ENCODE measurements around the gene ROBO4. TPM values are rescaled to one million over a fixed set of nuclear protein-coding genes. Genes with fewer than 3 reads are reported as not detected.
A peak's percentile ranks its signal among the peaks of the same experiment; 100 is the strongest.

The ROBO4 gene
- total RNA-seq, 2 experiments from 2014 or later, result not detected

GRCh38 chr11:124877910-124878758 lies 19.5 kb downstream of the ROBO4 start:
- ChIA-PET CTCF (interaction anchor here (0.9 to 1.0 kb wide), 3 partner anchors 12 to 140 kb away, joined by 3 to 5 read pairs (median 3); no protein-coding TSS in a partner anchor), POLR2A (interaction anchor here (0.7 kb wide), 1 partner anchor 9 kb away, joined by 3 read pairs; no protein-coding TSS in a partner anchor)
- Mint-ChIP-seq H3K9me3 (ENCODE audit: low read depth) (no peaks in the 10 kb centered on the region), H3K4me1 (peaks cover 16% of the 10 kb centered on the region), H3K36me3 (ENCODE audit: low read depth) (peaks cover 2% of the 10 kb centered on the region), H3K27me3 (peaks cover 11% of the 10 kb centered on the region), H3K27ac (peak overlapping the region; percentile 20), H3K4me3 (peak overlapping the region; percentile 77)
- no peak for ATAC-seq
- intact Hi-C loops (cut with DNase I, micrococcal nuclease), result loop anchor here (2.0 to 10.0 kb wide), 4 partner anchors 43 to 1009 kb away; partner anchors contain the start of genes HYLS1 (in 1 of the 2), MSANTD2 (in 1 of the 2) and VWA5A (in 1 of the 2)
- DNase-seq, result no peak

DNA sequence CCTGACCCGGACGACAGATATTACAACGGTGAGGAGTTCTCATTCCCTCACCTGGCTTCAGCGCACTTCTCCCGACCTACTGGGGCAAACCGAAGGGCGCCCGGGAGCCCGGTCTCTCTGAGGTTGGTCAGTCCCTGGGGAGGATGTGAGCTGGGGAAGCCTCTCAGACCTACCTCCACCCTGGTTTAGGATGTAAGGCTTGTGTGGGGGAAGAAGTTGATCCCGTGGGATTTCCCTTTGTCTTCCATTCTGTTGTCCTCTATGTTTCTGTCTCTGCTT lies 20.1 kb downstream of the ROBO4 start:
- ATAC-seq (no peak), DNase-seq (no peak)
- peak overlapping the region; percentile 58 for H3K27ac Mint-ChIP-seq
- CTCF ChIA-PET, result interaction anchor here (1.0 kb wide), 1 partner anchor 41 kb away, joined by 3 read pairs; no protein-coding TSS in a partner anchor
- H3K4me1 Mint-ChIP-seq, result peaks cover 16% of the 10 kb centered on the region
- H3K9me3 Mint-ChIP-seq (ENCODE audit: low read depth), result no peaks in the 10 kb centered on the region
- peak overlapping the region; percentile 77 for H3K4me3 Mint-ChIP-seq
- peaks cover 17% of the 10 kb centered on the region for H3K27me3 Mint-ChIP-seq
- peaks cover 2% of the 10 kb centered on the region for H3K36me3 Mint-ChIP-seq (ENCODE audit: low read depth)
- intact Hi-C loops (cut with DNase I, micrococcal nuclease), result loop anchor here (2.0 to 10.0 kb wide), 4 partner anchors 43 to 1010 kb away; partner anchors contain the start of genes HYLS1 (in 1 of the 2), MSANTD2 (in 1 of the 2) and VWA5A (in 1 of the 2)
- POLR2A ChIA-PET, result no interaction called here

- Mint-ChIP-seq H3K9me3 (ENCODE audit: low read depth) (no peaks in the 10 kb centered on the region), H3K27me3 (peaks cover 22% of the 10 kb centered on the region), H3K4me3 (peak overlapping the region; percentile 77), H3K4me1 (peaks cover 16% of the 10 kb centered on the region), H3K36me3 (ENCODE audit: low read depth) (peaks cover 2% of the 10 kb centered on the region), H3K27ac (peak overlapping the region; percentile 58)
- ATAC-seq (no peak), DNase-seq (no peak)
- ChIA-PET CTCF (interaction anchor here (0.6 to 1.7 kb wide), 25 partner anchors 11 to 469 kb away, joined by 3 to 19 read pairs (median 4); partner anchors contain the start of genes CCDC15, HEPN1, MSANTD2 and SIAE), POLR2A (interaction anchor here (0.7 to 1.2 kb wide), 4 partner anchors 40 to 255 kb away, joined by 3 to 5 read pairs (median 3); partner anchors contain the start of genes TBRG1 and TMEM218)
- intact Hi-C loops (cut with DNase I, micrococcal nuclease), result loop anchor here (1.0 to 10.0 kb wide), 13 partner anchors 11 to 1010 kb away; partner anchors contain the start of genes CCDC15 (in 2 of the 2), MSANTD2 (in 2 of the 2), ESAM (in 1 of the 2) and HYLS1 (in 1 of the 2)
Observed at GRCh38 chr11:124876818-124877630, 20.6 kb downstream of the ROBO4 start.

- ChIA-PET CTCF (interaction anchor here (0.6 to 1.7 kb wide), 26 partner anchors 10 to 694 kb away, joined by 3 to 19 read pairs (median 4); partner anchors contain the start of genes CCDC15, HEPN1, MSANTD2 and SIAE), POLR2A (interaction anchor here (0.7 to 1.2 kb wide), 5 partner anchors 39 to 254 kb away, joined by 3 to 5 read pairs (median 3); partner anchors contain the start of genes TBRG1 and TMEM218)
- intact Hi-C loops (cut with DNase I, micrococcal nuclease), result loop anchor here (1.0 to 10.0 kb wide), 13 partner anchors 10 to 1011 kb away; partner anchors contain the start of genes CCDC15 (in 2 of the 2), MSANTD2 (in 2 of the 2), ESAM (in 1 of the 2) and HYLS1 (in 1 of the 2)
- DNase-seq (peak; percentile 88), ATAC-seq (peak; percentile 98)
- H3K4me3 Mint-ChIP-seq, result peak overlapping the region; percentile 77
- H3K36me3 Mint-ChIP-seq (ENCODE audit: low read depth), result peaks cover 2% of the 10 kb centered on the region
- no peaks in the 10 kb centered on the region for H3K9me3 Mint-ChIP-seq (ENCODE audit: low read depth)
- peak overlapping the region; percentile 58 for H3K27ac Mint-ChIP-seq
- peaks cover 16% of the 10 kb centered on the region for H3K4me1 Mint-ChIP-seq
- peaks cover 27% of the 10 kb centered on the region for H3K27me3 Mint-ChIP-seq
Observed at GRCh38 chr11:124875943-124876817, 21.5 kb downstream of the ROBO4 start.

DNA sequence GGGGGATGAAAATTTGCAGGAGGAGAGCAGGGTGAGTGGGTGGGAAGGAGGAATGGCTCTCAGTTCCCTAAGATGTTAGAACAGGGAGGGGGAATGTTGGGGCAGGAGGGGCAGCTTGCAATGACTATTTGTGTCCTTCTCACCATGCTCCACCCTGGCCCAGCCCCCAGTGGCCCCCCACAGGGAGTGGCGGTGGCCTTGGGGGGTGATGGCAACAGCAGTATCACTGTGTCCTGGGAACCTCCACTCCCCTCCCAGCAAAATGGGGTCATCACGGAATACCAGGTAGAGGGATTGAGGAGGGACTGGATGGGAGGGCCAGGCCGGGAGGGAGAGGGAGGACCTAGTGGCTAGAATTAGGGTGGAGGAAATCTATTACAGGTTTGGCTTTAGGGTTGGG lies 22.3 kb downstream of the ROBO4 start:
- no peak for DNase-seq
- no peaks in the 10 kb centered on the region for H3K9me3 Mint-ChIP-seq (ENCODE audit: low read depth)
- ChIA-PET POLR2A (no interaction called here), CTCF (interaction anchor here (1.3 to 1.7 kb wide), 5 partner anchors 37 to 206 kb away, joined by 5 to 13 read pairs (median 10); partner anchors contain the start of genes CCDC15 and MSANTD2)
- peaks cover 2% of the 10 kb centered on the region for H3K36me3 Mint-ChIP-seq (ENCODE audit: low read depth)
- H3K27me3 Mint-ChIP-seq, result peaks cover 32% of the 10 kb centered on the region
- no peak overlapping the region for H3K27ac Mint-ChIP-seq
- no peak for ATAC-seq
- H3K4me3 Mint-ChIP-seq, result peak overlapping the region; percentile 77
- H3K4me1 Mint-ChIP-seq, result peaks cover 16% of the 10 kb centered on the region
- intact Hi-C loops (cut with DNase I, micrococcal nuclease), result loop anchor here in 1 of 2 experiments (5.0 to 10.0 kb wide), 2 partner anchors 761 to 1012 kb away; partner anchors contain the start of genes HYLS1 and VWA5A

DNA sequence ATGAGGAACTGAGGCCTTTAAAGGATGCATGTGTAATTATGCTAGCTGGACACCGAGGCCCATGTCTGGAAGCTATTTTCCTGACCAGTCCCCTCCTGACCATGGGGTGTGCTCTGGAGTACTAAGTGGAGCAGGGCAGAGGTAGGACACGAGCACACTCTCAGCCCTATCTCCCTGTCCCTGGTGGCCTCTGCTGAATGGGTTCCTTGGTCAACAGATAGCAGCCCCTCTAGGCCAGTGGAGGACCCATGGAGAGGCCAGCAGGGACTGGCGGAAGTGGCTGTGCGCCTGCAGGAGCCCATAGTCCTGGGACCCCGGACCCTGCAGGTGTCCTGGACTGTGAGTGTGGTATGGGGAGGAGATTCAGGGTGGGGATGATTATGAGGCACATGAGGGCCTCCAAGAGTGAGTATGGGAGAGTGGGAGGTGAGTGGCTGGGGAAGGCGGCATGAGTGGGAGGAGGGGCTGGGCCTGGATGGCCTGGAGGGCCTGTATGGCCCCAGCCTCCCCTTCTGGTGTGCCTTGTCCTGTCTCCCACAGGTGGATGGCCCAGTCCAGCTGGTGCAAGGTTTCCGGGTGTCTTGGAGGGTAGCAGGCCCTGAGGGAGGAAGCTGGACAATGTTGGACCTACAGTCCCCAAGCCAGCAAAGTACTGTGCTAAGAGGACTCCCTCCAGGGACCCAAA lies 23.0 kb downstream of the ROBO4 start:
- no peak for ATAC-seq
- ChIA-PET CTCF (interaction anchor here (1.3 kb wide), 1 partner anchor 205 kb away, joined by 5 read pairs; no protein-coding TSS in a partner anchor), POLR2A (no interaction called here)
- no peaks in the 10 kb centered on the region for H3K9me3 Mint-ChIP-seq (ENCODE audit: low read depth)
- DNase-seq, result no peak
- intact Hi-C loops (cut with DNase I, micrococcal nuclease), result loop anchor here in 1 of 2 experiments (5.0 to 10.0 kb wide), 2 partner anchors 760 to 1013 kb away; partner anchors contain the start of genes HYLS1 and VWA5A
- H3K36me3 Mint-ChIP-seq (ENCODE audit: low read depth), result peaks cover 2% of the 10 kb centered on the region
- no peak overlapping the region for H3K4me3 Mint-ChIP-seq
- H3K4me1 Mint-ChIP-seq, result peaks cover 14% of the 10 kb centered on the region
- no peak overlapping the region for H3K27ac Mint-ChIP-seq
- H3K27me3 Mint-ChIP-seq, result peaks cover 39% of the 10 kb centered on the region

GRCh38 chr11:124873951-124874350 lies 23.7 kb downstream of the ROBO4 start:
- peaks cover 44% of the 10 kb centered on the region for H3K27me3 Mint-ChIP-seq
- CTCF ChIA-PET, result interaction anchor here (1.0 to 1.4 kb wide), 3 partner anchors 8 to 204 kb away, joined by 3 to 5 read pairs (median 4); no protein-coding TSS in a partner anchor
- POLR2A ChIA-PET, result no interaction called here

DNA sequence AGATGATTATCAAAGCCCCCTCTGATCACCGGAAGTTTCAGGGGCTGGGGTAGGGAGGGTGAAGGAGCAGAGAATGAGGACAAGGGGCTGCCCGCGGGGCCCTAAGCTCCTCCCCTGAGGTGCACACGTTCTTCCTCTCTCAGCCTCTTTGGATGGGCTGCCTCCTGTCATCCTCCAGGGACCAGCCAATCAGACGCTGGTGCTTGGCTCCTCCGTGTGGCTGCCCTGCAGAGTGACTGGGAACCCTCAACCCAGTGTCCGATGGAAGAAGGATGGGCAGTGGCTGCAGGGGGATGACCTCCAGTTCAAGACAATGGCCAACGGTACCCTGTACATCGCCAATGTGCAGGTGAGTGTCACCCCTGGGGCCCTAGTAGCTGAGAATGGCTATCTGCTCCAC lies 24.9 kb downstream of the ROBO4 start:
- ATAC-seq (no peak), DNase-seq (no peak)
- H3K27ac Mint-ChIP-seq, result no peak overlapping the region
- intact Hi-C loops (cut with DNase I, micrococcal nuclease), result loop anchor here in 1 of 2 experiments (10.0 kb wide), 1 partner anchor 758 kb away; the partner anchor contains the start of gene VWA5A
- H3K27me3 Mint-ChIP-seq, result peaks cover 57% of the 10 kb centered on the region
- no peak overlapping the region for H3K4me3 Mint-ChIP-seq
- POLR2A ChIA-PET, result no interaction called here
- H3K36me3 Mint-ChIP-seq (ENCODE audit: low read depth), result peaks cover 2% of the 10 kb centered on the region
- CTCF ChIA-PET, result interaction anchor here (0.8 to 1.7 kb wide), 4 partner anchors 9 to 1002 kb away, joined by 3 to 4 read pairs (median 4); partner anchors contain the start of gene CCDC15
- no peaks in the 10 kb centered on the region for H3K9me3 Mint-ChIP-seq (ENCODE audit: low read depth)
- peaks cover 25% of the 10 kb centered on the region for H3K4me1 Mint-ChIP-seq

More at GRCh38 chr11:124873951-124874350, 23.7 kb downstream of the ROBO4 start:
- DNase-seq (no peak), ATAC-seq (no peak)
- Mint-ChIP-seq H3K36me3 (ENCODE audit: low read depth) (peaks cover 2% of the 10 kb centered on the region), H3K9me3 (ENCODE audit: low read depth) (no peaks in the 10 kb centered on the region), H3K4me1 (peaks cover 17% of the 10 kb centered on the region), H3K4me3 (no peak overlapping the region), H3K27ac (no peak overlapping the region)
- intact Hi-C loops (cut with DNase I, micrococcal nuclease), result loop anchor here in 1 of 2 experiments (10.0 kb wide), 1 partner anchor 759 kb away; the partner anchor contains the start of gene VWA5A

DNA sequence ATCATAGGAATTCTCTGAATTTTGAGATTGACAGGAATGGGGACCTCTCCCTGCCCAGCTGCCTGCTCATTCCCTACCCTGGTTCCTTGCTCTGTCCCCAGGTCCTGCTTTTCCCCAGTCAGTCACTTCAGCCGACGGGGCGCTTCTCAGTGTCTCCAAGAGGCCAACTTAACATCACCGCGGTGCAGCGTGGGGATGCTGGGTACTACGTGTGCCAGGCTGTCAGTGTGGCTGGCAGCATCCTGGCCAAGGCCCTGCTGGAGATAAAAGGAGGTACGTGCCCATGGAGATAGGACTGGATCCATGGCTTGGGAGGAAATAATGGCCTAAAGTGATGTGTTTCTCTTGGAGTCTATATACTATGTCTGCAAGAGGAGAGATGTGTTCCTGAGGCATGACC lies 25.4 kb downstream of the ROBO4 start:
- Mint-ChIP-seq H3K4me1 (peaks cover 20% of the 10 kb centered on the region), H3K9me3 (ENCODE audit: low read depth) (no peaks in the 10 kb centered on the region), H3K4me3 (no peak overlapping the region), H3K27me3 (peaks cover 60% of the 10 kb centered on the region), H3K36me3 (ENCODE audit: low read depth) (peaks cover 2% of the 10 kb centered on the region), H3K27ac (no peak overlapping the region)
- intact Hi-C loops (cut with DNase I, micrococcal nuclease), result loop anchor here in 1 of 2 experiments (10.0 kb wide), 1 partner anchor 757 kb away; the partner anchor contains the start of gene VWA5A
- ATAC-seq, result no peak
- CTCF ChIA-PET, result interaction anchor here (1.0 to 1.7 kb wide), 3 partner anchors 36 to 112 kb away, joined by 3 to 4 read pairs (median 4); partner anchors contain the start of gene CCDC15
- DNase-seq, result no peak
- POLR2A ChIA-PET, result interaction anchor here (0.8 kb wide), 1 partner anchor 21 kb away, joined by 3 read pairs; no protein-coding TSS in a partner anchor

Measured in activated CD4-positive, alpha-beta T cell treated with anti-CD3 and anti-CD28 coated beads for 36 hours (primary cell).